ENCODE data around the gene IRF3.

DNA sequence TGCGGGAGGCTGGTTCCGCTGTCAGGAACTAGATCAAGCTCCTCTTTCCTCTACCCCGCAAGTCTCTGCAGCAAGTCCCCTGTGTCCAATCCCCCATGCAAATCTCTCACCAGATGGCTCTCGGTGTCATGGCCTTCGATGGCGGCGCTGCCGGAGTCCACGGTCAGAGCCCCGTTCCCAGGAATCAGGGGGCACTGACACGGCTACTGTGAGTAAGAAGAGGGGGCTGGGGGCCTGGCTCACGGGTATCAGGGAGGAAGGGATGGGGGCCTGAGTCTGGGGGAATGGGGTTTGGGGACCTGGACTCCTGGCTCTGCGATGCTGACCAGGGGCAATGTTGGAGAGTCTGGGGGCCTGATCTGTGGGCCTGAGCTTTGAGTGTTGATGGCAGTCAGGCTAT, 19.7 kb downstream of the IRF3 start:
- TF ChIP-seq, protein P1, sequence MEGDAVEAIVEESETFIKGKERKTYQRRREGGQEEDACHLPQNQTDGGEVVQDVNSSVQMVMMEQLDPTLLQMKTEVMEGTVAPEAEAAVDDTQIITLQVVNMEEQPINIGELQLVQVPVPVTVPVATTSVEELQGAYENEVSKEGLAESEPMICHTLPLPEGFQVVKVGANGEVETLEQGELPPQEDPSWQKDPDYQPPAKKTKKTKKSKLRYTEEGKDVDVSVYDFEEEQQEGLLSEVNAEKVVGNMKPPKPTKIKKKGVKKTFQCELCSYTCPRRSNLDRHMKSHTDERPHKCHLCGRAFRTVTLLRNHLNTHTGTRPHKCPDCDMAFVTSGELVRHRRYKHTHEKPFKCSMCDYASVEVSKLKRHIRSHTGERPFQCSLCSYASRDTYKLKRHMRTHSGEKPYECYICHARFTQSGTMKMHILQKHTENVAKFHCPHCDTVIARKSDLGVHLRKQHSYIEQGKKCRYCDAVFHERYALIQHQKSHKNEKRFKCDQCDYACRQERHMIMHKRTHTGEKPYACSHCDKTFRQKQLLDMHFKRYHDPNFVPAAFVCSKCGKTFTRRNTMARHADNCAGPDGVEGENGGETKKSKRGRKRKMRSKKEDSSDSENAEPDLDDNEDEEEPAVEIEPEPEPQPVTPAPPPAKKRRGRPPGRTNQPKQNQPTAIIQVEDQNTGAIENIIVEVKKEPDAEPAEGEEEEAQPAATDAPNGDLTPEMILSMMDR (IDR thresholded peaks at IDR 0.05), result no peak
- TF ChIP-seq POLR2A (IDR thresholded peaks at IDR 0.05), result no peak
